HepG2 (cell line): ENCODE measurements around the gene PLXNC1. TPM values are rescaled to one million over a fixed set of nuclear protein-coding genes. Genes with fewer than 3 reads are reported as not detected.

ENCODE experiments used
- HDAC1 ChIP-seq: sonication (generic); formaldehyde crosslinking; IDR thresholded peaks from 2 replicates; pipeline ENCODE4 v1.5.1; 2020; ENCODE audit warnings: mild to moderate bottlenecking, missing genetic modification reagents
- MAZ ChIP-seq, 2 experiments: sonication (generic) in 1 of 2; formaldehyde crosslinking in 1 of 2; IDR thresholded peaks; 2 replicates each; pipeline versions ENCODE4 v1.5.0 to v1.6.1; 2012 to 2020; ENCODE audit warnings: low read depth in 2 of 2, mild to moderate bottlenecking in 2 of 2, borderline replicate concordance in 1 of 2, improper control_type of control experiment in 1 of 2, low read length in 1 of 2, missing genetic modification reagents in 1 of 2, moderate library complexity in 1 of 2
- MTF1 ChIP-seq: sonication (generic); formaldehyde crosslinking; IDR thresholded peaks from 2 replicates; pipeline ENCODE4 v1.5.0; 2020; ENCODE audit warnings: missing genetic modification reagents
- NR1H2 ChIP-seq: sonication (generic); formaldehyde crosslinking; IDR thresholded peaks from 2 replicates; pipeline ENCODE4 v1.8.1; 2022; ENCODE audit warnings: low read depth, missing genetic modification reagents, borderline replicate concordance
- PITX1 ChIP-seq: sonication (generic); formaldehyde crosslinking; IDR thresholded peaks from 2 replicates; pipeline ENCODE4 v1.5.1; 2020; ENCODE audit warnings: mild to moderate bottlenecking, missing genetic modification reagents
- RAD21 ChIP-seq: fragments of 450-650 bp; formaldehyde crosslinking; IDR thresholded peaks from 2 replicates; pipeline ENCODE4 v1.5.0; 2020; ENCODE audit warnings: mild to moderate bottlenecking
- SRSF1 ChIP-seq: fragments of 200-400 bp; formaldehyde crosslinking; optimal IDR thresholded peaks from 2 replicates; pipeline ENCODE3; 2017; ENCODE audit warnings: mild to moderate bottlenecking, low read depth, low read length, moderate library complexity
- STAG1 ChIP-seq: sonication (generic); formaldehyde crosslinking; IDR thresholded peaks from 2 replicates; pipeline ENCODE4 v1.4.0; 2020; ENCODE audit warnings: missing genetic modification reagents
- SYNCRIP ChIP-seq: fragments of 200-400 bp; formaldehyde crosslinking; IDR thresholded peaks from 2 replicates; pipeline ENCODE4 v1.6.1; 2018; ENCODE audit warnings: mild to moderate bottlenecking, low read depth, low read length; ENCODE audit not compliant: insufficient read depth
- ZNF281 ChIP-seq: sonication (generic); formaldehyde crosslinking; IDR thresholded peaks from 2 replicates; pipeline ENCODE4 v1.4.0; 2020; ENCODE audit warnings: missing genetic modification reagents, borderline replicate concordance
- ZNF644 ChIP-seq: IDR thresholded peaks from 2 replicates; pipeline ENCODE4 v1.6.1; 2016; ENCODE audit warnings: low read depth
- ZNF713 ChIP-seq: sonication (generic); formaldehyde crosslinking; IDR thresholded peaks from 2 replicates; pipeline ENCODE4 v1.4.0; 2020; ENCODE audit warnings: mild to moderate bottlenecking, missing genetic modification reagents
- ZNF770 ChIP-seq: sonication (generic); formaldehyde crosslinking; IDR thresholded peaks from 2 replicates; pipeline ENCODE4 v1.5.0; 2020; ENCODE audit warnings: mild to moderate bottlenecking, missing genetic modification reagents
- polyA plus RNA-seq, 8 experiments: library from polyadenylated mRNA; depleted of rRNA in 3 of 8; stranded (reverse) in 7 of 8; unstranded in 1 of 8; fragments of >200 nt; fragmentation: Illumina TruSeq in 4 of 8; extraction: Trizol in 4 of 8; gene quantifications; 2 replicates each; pipeline versions ENCODE4 v1.2.1 to v1.2.3, GENCODE V29; 2011 to 2016; ENCODE audit warnings: low read depth in 4 of 8, missing spikeins in 1 of 8, mixed read lengths in 1 of 8; ENCODE audit not compliant: insufficient read depth in 1 of 8
- total RNA-seq, 5 experiments: library from RNA; depleted of rRNA; stranded (reverse); fragments of >200 nt; fragmentation: Illumina TruSeq; extraction: Trizol; gene quantifications; 2 replicates each; pipeline ENCODE4 v1.2.3, GENCODE V29; 2016; ENCODE audit warnings: low read depth in 1 of 5

The PLXNC1 gene
- total and polyA plus RNA-seq, 2 of the 13 experiments (the other 11 are each of a cell fraction or from before 2014, with no cell fraction given): 6.6 to 11.2 TPM

GRCh38 chr12:94195483-94195882 is 47.1 kb downstream of the PLXNC1 start (continued):
- TF ChIP-seq ZNF770 (CRISPR knock-in tag) (no peak), SRSF1 (no peak), RAD21 (peak; percentile 35), PITX1 (CRISPR knock-in tag) (no peak), SYNCRIP (no peak), ZNF644 (CRISPR knock-in tag) (no peak), MAZ (IDR thresholded peaks at IDR 0.05; ENCODE audit: borderline replicate concordance, low read depth, low read length) (no peak), MAZ (CRISPR knock-in tag; IDR thresholded peaks at IDR 0.05; ENCODE audit: low read depth) (no peak), NR1H2 (no peak), ZNF281 (CRISPR knock-in tag) (no peak), MTF1 (no peak), ZNF713 (CRISPR knock-in tag) (no peak), HDAC1 (CRISPR knock-in tag) (no peak), STAG1 (CRISPR knock-in tag) (peak; percentile 40)
